Uterus (tissue), 2 donors: Measurements from ENCODE around the gene ETS1.

Source experiments
- CTCF ChIP-seq, 4 experiments: fragments of 200-600 bp in 2 of 4; fragments of 450-650 bp in 2 of 4; sonication (generic) in 2 of 4; IDR thresholded peaks; one replicate each; pipeline ENCODE4 v1.5.1; 2016 to 2019; ENCODE audit warnings: antibody characterized with exemption in 4 of 4, mild to moderate bottlenecking in 2 of 4, moderate library complexity in 1 of 4
- POLR2A ChIP-seq, 2 donors: fragments of 450-650 bp; IDR thresholded peaks; one replicate each; pipeline ENCODE4 v1.6.1; 2016; ENCODE audit warnings: antibody characterized with exemption in 2 of 2, mild to moderate bottlenecking in 1 of 2, moderate library complexity in 1 of 2

- TF ChIP-seq CTCF (IDR thresholded peaks at IDR 0.05) (no peak), POLR2A (IDR thresholded peaks at IDR 0.05) (no peak)
Observed at GRCh38 chr11:128477811-128478210, 109.5 kb downstream of the ETS1 start.
